GM19468 (cell line): Measurements from ENCODE around the gene ZYX.
A peak's percentile ranks its signal among the peaks of the same experiment; 100 is the strongest.

Experiments used
- ATAC-seq: cut with Tn5 transposase; IDR thresholded peaks from one replicate; pipeline ENCODE4 v1.9.1; 2021; ENCODE audit warnings: mild to moderate bottlenecking, moderate library complexity, moderate number of reproducible peaks; ENCODE audit not compliant: unreplicated experiment; ENCODE audit errors: extremely low read depth

The ZYX gene, protein sequence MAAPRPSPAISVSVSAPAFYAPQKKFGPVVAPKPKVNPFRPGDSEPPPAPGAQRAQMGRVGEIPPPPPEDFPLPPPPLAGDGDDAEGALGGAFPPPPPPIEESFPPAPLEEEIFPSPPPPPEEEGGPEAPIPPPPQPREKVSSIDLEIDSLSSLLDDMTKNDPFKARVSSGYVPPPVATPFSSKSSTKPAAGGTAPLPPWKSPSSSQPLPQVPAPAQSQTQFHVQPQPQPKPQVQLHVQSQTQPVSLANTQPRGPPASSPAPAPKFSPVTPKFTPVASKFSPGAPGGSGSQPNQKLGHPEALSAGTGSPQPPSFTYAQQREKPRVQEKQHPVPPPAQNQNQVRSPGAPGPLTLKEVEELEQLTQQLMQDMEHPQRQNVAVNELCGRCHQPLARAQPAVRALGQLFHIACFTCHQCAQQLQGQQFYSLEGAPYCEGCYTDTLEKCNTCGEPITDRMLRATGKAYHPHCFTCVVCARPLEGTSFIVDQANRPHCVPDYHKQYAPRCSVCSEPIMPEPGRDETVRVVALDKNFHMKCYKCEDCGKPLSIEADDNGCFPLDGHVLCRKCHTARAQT

DNA sequence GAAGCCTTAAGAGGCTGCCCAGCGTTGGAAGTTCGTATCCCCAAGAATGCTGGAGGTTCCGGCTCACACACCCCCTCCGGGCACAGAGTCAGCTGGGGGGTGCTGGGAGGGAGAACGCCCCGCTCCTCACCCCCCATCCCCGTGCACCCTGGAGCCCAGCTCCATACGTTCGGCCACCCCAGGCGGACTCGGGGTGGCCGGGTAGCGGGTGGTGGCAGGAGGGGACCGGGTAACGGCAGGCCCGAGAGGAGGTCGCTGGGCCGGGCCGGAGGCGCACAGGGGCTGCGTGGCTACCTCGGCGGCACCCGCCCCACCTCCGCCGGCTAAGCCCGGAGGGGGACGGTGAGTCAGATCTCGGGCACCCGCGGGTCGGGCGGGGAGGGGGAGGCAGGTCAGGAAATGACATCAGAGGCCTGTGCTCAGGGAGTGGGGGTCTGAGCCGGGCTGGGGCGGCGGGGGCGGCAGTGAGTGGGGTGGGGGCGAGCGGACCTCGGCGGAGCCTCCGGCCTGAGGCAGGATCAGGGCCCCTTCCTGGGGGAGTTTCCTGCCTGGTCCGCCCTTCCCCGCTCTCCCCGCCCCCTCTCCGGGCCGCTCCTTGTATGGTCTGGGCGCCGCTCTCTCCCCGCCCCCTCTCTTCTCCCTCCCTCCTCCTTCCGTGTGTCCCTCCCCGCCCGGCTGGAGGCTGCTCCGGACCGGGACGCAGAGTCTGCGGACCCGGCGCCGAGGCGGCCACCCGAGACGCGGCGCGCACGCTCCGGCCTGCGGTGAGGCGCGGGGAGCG is at the start of gene ZYX:
Gene ZYX (plus strand): TSS at position 700 of the 781 bp plus-strand sequence. CDS start 227 bp downstream, outside the sequence.
- ATAC-seq: peak; percentile 56

- no peak for ATAC-seq
Observed at GRCh38 chr7:143334244-143334643, 46.9 kb upstream of the ZYX start.

GRCh38 chr7:143337216-143337615 is 43.9 kb upstream of the ZYX start:
- no peak for ATAC-seq

DNA sequence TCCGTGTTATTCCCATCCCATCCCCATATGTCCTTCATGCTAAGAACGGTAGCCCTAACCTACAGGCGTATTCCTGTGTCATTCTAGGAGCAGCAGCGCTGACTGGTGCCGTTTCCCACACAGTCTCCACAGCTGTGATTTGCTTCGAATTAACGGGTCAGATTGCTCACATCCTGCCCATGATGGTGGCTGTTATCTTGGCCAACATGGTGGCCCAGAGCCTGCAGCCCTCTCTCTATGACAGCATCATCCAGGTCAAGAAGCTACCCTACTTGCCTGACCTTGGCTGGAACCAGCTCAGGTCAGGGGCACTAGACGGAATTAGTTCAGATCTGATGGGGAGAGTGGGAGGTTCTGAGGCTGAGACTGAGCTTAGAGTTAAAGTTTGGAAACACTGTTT is 39.3 kb upstream of the ZYX start:
- no peak for ATAC-seq

GRCh38 chr7:143343596-143343995 is 37.5 kb upstream of the ZYX start:
- ATAC-seq: no peak

- peak; percentile 39 for ATAC-seq
Observed at GRCh38 chr7:143345428-143345900, 35.7 kb upstream of the ZYX start.

- no peak for ATAC-seq
Observed at GRCh38 chr7:143346018-143346417, 35.1 kb upstream of the ZYX start.

- no peak for ATAC-seq
Observed at GRCh38 chr7:143347950-143348349, 33.2 kb upstream of the ZYX start.

DNA sequence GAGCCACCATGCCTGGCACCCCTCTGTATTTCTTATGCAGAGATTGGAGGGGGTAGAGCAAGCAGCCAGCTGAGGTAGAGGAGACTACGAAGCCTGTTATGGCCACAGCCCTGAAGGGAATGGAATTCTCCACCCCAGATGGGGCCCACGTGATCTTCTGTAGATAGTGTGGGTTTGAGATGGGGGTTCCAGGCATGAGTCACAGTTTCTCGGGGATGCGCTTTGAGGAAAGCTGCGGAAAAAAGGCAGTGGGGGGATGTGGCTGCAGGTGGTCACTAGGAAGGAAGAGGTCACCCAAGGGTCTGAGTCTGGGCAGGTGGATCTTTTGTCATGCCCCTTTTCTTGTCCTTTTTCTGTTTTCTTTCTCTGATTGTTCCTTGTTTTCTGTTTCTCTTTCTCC is 30.1 kb upstream of the ZYX start:
- no peak for ATAC-seq

DNA sequence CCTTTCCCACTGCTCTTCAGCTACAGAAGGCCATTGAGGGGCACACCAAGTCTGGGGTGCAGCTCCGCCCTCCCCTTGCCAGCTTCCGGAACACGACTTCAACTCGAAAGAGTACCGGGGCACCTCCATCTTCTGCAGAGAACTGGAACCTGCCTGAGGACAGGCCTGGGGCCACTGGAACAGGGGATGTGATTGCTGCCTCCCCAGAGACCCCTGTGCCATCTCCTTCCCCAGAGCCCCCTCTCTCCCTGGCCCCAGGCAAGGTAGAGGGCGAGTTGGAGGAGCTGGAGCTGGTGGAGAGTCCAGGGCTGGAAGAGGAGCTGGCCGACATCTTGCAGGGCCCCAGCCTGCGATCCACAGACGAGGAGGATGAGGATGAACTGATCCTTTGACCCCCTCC is 29.6 kb upstream of the ZYX start:
- no peak for ATAC-seq

- no peak for ATAC-seq
Observed at GRCh38 chr7:143352531-143353002, 28.6 kb upstream of the ZYX start.

- ATAC-seq: no peak
Observed at GRCh38 chr7:143354376-143354775, 26.8 kb upstream of the ZYX start.

DNA sequence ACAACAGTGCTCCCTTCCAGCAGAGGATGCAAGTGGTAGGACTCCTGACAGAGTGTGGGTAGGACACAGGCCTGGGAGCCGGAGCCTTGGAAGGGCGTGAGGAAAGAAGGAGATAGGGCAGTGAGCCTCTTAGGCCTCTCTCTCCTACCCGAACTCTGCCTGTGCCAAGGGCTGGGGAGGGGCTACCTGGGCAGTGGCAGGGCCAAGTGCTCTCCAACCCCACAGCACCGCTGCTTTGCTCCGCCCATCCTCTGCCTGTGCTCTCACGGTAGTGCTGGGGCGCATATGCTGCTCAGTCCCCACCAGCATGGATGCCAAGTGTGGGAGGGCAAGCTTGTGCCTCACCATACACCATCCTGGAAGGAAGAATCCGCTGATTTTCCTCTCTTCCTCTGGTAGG is 26.2 kb upstream of the ZYX start:
- ATAC-seq: no peak

GRCh38 chr7:143355450-143356385 is 25.4 kb upstream of the ZYX start:
- no peak for ATAC-seq

GRCh38 chr7:143356414-143357050 is 24.6 kb upstream of the ZYX start:
- no peak for ATAC-seq

GRCh38 chr7:143358626-143359025 is 22.5 kb upstream of the ZYX start:
- ATAC-seq: no peak

DNA sequence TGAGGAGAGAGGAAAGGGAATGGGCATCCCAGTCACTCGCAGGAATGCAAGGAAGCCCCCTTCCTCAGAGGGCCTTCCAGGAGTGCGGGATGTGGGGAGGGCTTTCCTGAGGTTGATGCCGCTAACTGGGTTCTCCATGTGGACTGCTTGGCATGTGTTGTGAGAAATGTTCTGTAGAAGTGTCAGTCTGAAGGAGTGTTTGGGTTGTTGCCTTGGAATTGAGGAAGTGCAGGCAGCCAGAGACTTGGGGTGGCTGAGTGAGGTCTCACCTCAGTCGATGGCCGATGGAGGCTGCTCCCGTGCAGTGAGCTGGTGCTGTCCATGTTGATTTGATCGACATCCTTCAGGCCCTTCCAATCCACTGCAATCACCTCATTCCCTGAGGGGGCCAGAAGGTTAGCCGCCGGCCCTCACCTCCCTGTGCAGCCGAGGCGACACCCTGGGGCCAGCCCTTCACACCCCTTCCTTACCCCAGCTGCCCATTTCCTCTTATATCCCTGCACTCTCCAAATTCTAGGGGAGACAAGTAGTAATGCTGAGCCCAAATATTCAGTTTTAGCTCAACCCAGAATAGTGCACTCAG is 21.3 kb upstream of the ZYX start:
- ATAC-seq: no peak

DNA sequence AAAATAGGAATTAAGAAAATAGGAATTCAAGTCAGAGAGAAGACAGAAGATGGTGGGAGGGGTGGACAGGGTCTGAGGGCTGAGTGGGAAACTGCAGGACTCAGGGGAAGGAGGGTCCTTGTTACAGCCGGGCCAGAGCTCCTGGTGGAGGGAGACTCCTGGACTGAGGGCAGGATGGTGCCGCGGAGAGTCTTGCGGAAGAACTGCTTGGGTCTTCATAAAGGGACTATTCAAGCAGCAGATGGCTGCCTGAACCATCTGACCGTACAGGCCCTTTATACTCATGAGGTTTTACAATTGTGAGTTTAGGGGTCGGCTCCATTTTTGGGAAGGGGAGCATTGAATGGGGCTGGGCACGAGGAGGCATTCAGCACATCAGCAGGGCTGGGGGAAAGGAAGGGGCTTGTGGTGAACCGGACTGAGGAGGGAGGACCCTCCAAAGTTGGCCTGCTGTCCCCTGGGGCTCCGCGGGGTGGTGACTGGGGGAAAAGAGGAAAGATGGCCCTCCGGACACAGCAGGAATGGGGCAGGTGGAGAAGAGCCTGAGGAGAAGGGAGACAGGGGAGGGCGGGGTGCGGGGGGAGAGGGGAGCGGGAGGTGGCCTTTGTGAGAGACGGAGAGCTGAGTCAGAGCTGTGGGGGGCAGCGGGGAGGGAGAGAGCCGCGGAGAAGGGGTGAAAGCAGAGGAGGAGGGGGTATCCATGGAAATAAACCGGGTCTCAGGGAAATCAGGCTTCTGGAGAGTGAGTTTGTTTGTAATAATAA is 20.2 kb upstream of the ZYX start:
- no peak for ATAC-seq
